HCT116 (cell line): ENCODE results near the gene ADCY1. TPM values are rescaled to one million over a fixed set of nuclear protein-coding genes. Genes with fewer than 3 reads are reported as not detected.

Experiments
- ATAC-seq: fragments of 200-7000 bp; cut with Tn5 transposase; 2 replicates; pipeline ENCODE4 v1.9.1; 2020; ENCODE audit warnings: mild to moderate bottlenecking, moderate library complexity
- BruUV-seq: library from RNA; stranded (reverse); fragments of 400-500 nt; replicated peaks from 2 replicates; lab custom pipeline; 2021; lab: Mats Ljungman, UMichigan
- CTCF ChIA-PET: fragments of 300-600 bp; sonication (Branson Sonifier 250); formaldehyde crosslinking; loops from one replicate; lab custom pipeline; 2021; ENCODE audit warnings: antibody characterized with exemption; lab: Charles Lee
- POLR2A ChIA-PET: fragments of 300-600, 350-600 bp; sonication (Branson Sonifier 250); formaldehyde crosslinking; loops from one replicate; lab custom pipeline; 2021; ENCODE audit warnings: antibody characterized with exemption; lab: Charles Lee
- RAD21 ChIA-PET, 2 experiments: fragments of 300-600 bp; sonication (Branson Sonifier 250); formaldehyde crosslinking; loops; one replicate each; lab custom pipeline; 2023; ENCODE audit warnings: low total read pairs in 2 of 2; ENCODE audit not compliant: uncharacterized antibody in 2 of 2, unreplicated experiment in 2 of 2, low non-redundant PET in 1 of 2; lab: Charles Lee
- DNase-seq: peaks from one replicate; pipeline ENCODE4 v3.0.0-alpha.2; 2010; ENCODE audit warnings: low read depth, low spot score
- H2AFZ ChIP-seq: fragments of 200-600 bp; shearing (Covaris generic), sonication (generic); 2 replicates; pipeline ENCODE4 v1.6.1; 2017; ENCODE audit warnings: low read depth, mixed run types, mixed read lengths, antibody characterized with exemption, low read length; ENCODE audit not compliant: poor library complexity, severe bottlenecking
- H3K27ac ChIP-seq: 2 replicates; pipeline ENCODE4 v1.5.1; 2012; ENCODE audit warnings: low read depth, low read length
- H3K27me3 ChIP-seq: fragments of 200-600 bp; sonication (generic); 2 replicates; pipeline ENCODE4 v1.6.1; 2016; ENCODE audit warnings: mixed run types, low read length, mixed read lengths; ENCODE audit not compliant: insufficient read depth
- H3K36me3 ChIP-seq, 2 experiments: fragments of 200-500 bp in 1 of 2; fragments of 200-600 bp in 1 of 2; sonication (Bioruptor generic) in 1 of 2; sonication (generic) in 1 of 2; 2 replicates each; pipeline versions ENCODE4 v1.5.1 to v1.6.1; 2014 to 2016; ENCODE audit warnings: low read length in 2 of 2, inconsistent platforms in 1 of 2, mixed read lengths in 1 of 2, mixed run types in 1 of 2; ENCODE audit not compliant: insufficient read depth in 2 of 2, control insufficient read depth in 1 of 2
- H3K4me1 ChIP-seq, 2 experiments: fragments of 200-600 bp in 1 of 2; sonication (generic) in 1 of 2; 2 replicates each; pipeline versions ENCODE4 v1.5.1 to v1.6.1; 2012 to 2017; ENCODE audit warnings: low read length in 2 of 2, inconsistent platforms in 1 of 2, mild to moderate bottlenecking in 1 of 2, mixed read lengths in 1 of 2, mixed run types in 1 of 2, moderate library complexity in 1 of 2; ENCODE audit not compliant: insufficient read depth in 2 of 2, control insufficient read depth in 1 of 2
- H3K4me2 ChIP-seq: fragments of 200-600 bp; sonication (generic); 2 replicates; pipeline ENCODE4 v1.6.1; 2017; ENCODE audit warnings: mixed run types, low read length, mixed read lengths
- H3K4me3 ChIP-seq, 2 experiments: fragments of 200-600 bp in 1 of 2; sonication (generic) in 1 of 2; replicated peaks in 1 of 2; 2 replicates each; pipeline ENCODE4 v1.5.1; 2011 to 2016; ENCODE audit warnings: low read length in 2 of 2, control low read depth in 1 of 2, low read depth in 1 of 2, mild to moderate bottlenecking in 1 of 2, mixed read lengths in 1 of 2, mixed run types in 1 of 2
- H3K79me2 ChIP-seq: fragments of 200-600 bp; sonication (generic); 2 replicates; pipeline ENCODE4 v1.6.1; 2017; ENCODE audit warnings: mild to moderate bottlenecking, mixed run types, low read length, moderate library complexity, mixed read lengths; ENCODE audit not compliant: insufficient read depth
- H3K9ac ChIP-seq: fragments of 200-600 bp; sonication (generic); 2 replicates; pipeline ENCODE4 v1.6.1; 2016; ENCODE audit warnings: low read length, mixed read lengths
- H3K9me2 ChIP-seq: fragments of 200-600 bp; sonication (generic), shearing (Covaris generic); 2 replicates; pipeline ENCODE4 v1.6.1; 2017; ENCODE audit warnings: mixed run types, mild to moderate bottlenecking, moderate library complexity; ENCODE audit not compliant: insufficient read depth
- H3K9me3 ChIP-seq, 2 experiments: fragments of 200-500 bp in 1 of 2; fragments of 200-600 bp in 1 of 2; sonication (Bioruptor generic) in 1 of 2; sonication (generic) in 1 of 2; 2 replicates each; pipeline ENCODE4 v1.6.1; 2014 to 2017; ENCODE audit warnings: low read length in 2 of 2, mixed read lengths in 2 of 2, inconsistent platforms in 1 of 2, low read depth in 1 of 2, mild to moderate bottlenecking in 1 of 2, mixed run types in 1 of 2, moderate library complexity in 1 of 2; ENCODE audit not compliant: control insufficient read depth in 1 of 2, insufficient read depth in 1 of 2
- H4K20me1 ChIP-seq: fragments of 200-600 bp; sonication (generic), shearing (Covaris generic); 2 replicates; pipeline ENCODE4 v1.6.1; 2017; ENCODE audit warnings: mixed run types, mild to moderate bottlenecking, moderate library complexity; ENCODE audit not compliant: insufficient read depth
- CBX3 ChIP-seq: IDR thresholded peaks from 2 replicates; pipeline ENCODE4 v1.6.1; 2012; ENCODE audit warnings: low read depth
- CEBPB ChIP-seq: IDR thresholded peaks from 2 replicates; pipeline ENCODE4 v1.6.1; 2012; ENCODE audit warnings: low read depth
- CTCF ChIP-seq, 3 experiments: fragments of 200-600 bp in 1 of 3; sonication (generic) in 1 of 3; IDR thresholded peaks in 2 of 3; conservative IDR thresholded peaks in 1 of 3; 2 replicates each; pipeline ENCODE4 v1.5.1; 2012 to 2017; ENCODE audit warnings: low read depth in 2 of 3, low read length in 2 of 3, antibody characterized with exemption in 1 of 3, borderline replicate concordance in 1 of 3, control low read depth in 1 of 3, mild to moderate bottlenecking in 1 of 3, mixed read lengths in 1 of 3, mixed run types in 1 of 3, moderate library complexity in 1 of 3; ENCODE audit not compliant: insufficient read depth in 1 of 3
- EGR1 ChIP-seq: IDR thresholded peaks from 2 replicates; pipeline ENCODE4 v1.6.1; 2012; ENCODE audit warnings: low read depth
- EZH2phosphoT487 ChIP-seq: fragments of 200-600 bp; IDR thresholded peaks from 2 replicates; pipeline ENCODE4 v1.6.1; 2018; ENCODE audit warnings: antibody characterized with exemption, borderline replicate concordance
- JUND ChIP-seq: IDR thresholded peaks from 2 replicates; pipeline ENCODE4 v1.6.1; 2012
- POLR2A ChIP-seq: IDR thresholded peaks from 2 replicates; pipeline ENCODE4 v1.7.0; 2011; ENCODE audit warnings: borderline replicate concordance; ENCODE audit not compliant: insufficient read depth, insufficient read length; ENCODE audit errors: extremely low read depth
- POLR2AphosphoS5 ChIP-seq: IDR thresholded peaks from 2 replicates; pipeline ENCODE4 v1.6.1; 2011; ENCODE audit warnings: mild to moderate bottlenecking, low read depth, low read length, moderate library complexity
- TCF7L2 ChIP-seq: IDR thresholded peaks from 2 replicates; pipeline ENCODE4 v1.7.0; 2011; ENCODE audit warnings: borderline replicate concordance, inconsistent platforms; ENCODE audit not compliant: insufficient read depth, insufficient read length; ENCODE audit errors: extremely low read depth
- YY1 ChIP-seq: IDR thresholded peaks from 2 replicates; pipeline ENCODE4 v1.6.1; 2011; ENCODE audit warnings: low read length, low read depth, moderate library complexity, mild to moderate bottlenecking; ENCODE audit not compliant: insufficient replicate concordance; ENCODE audit errors: extremely low read depth
- intact Hi-C: fragments of 100-400 bp; cut with micrococcal nuclease; formaldehyde crosslinking; loops from 2 replicates; pipeline ENCODE4 v1.10.0; 2022
- total RNA-seq: library from RNA; stranded (reverse); gene quantifications from one replicate; pipeline ENCODE4 v1.2.1, GENCODE V29; 2021; ENCODE audit not compliant: unreplicated experiment
- TF ChIP-seq, protein P1 (sequence below): IDR thresholded peaks from 2 replicates; pipeline ENCODE4 v1.6.1; 2012
- TF ChIP-seq, protein P2 (sequence below): IDR thresholded peaks from 2 replicates; pipeline ENCODE4 v1.6.1; 2011; ENCODE audit warnings: mild to moderate bottlenecking, low read length, moderate library complexity; ENCODE audit not compliant: insufficient replicate concordance; ENCODE audit errors: extremely low read depth
- TF ChIP-seq, protein P3 (sequence below): IDR thresholded peaks from 2 replicates; pipeline ENCODE4 v1.6.1; 2012; ENCODE audit warnings: low read depth

Gene ADCY1
- total RNA-seq, 1 experiment from 2014 or later = 0.05 TPM

DNA sequence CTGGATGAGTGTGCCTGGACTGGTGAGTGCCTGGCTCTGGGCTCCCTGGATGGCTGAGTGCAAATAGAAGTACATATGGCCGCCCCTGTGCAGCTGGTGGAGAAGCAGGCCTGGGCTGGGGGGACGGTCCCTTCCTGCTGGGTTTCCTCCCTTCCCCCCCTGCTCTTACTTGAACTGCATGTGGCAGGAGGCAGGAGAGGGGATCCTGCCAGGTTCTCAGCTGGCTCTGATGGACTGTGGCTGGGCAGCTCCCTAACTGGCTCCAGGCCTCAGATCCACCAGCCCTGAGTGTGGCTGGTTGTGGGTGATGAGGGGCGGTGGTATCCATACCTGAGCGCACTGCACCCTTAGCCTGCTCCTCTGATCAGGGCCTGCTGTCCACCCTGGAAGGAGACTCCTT, 26.9 kb downstream of the ADCY1 start:
- ChIA-PET CTCF (no interaction called here), RAD21 (no interaction called here), POLR2A (no interaction called here)
- no TSS peak for BruUV-seq
- peaks cover 8% of the 10 kb centered on the region; the same call in 1 of the 2 replicates for H3K27me3 ChIP-seq
- H3K79me2 ChIP-seq = no peaks in the 10 kb centered on the region
- DNase-seq (no peak), ATAC-seq (no peak)
- no peaks in the 10 kb centered on the region for H3K9me3 ChIP-seq
- no peaks in the 10 kb centered on the region for H3K4me1 ChIP-seq
- H3K36me3 ChIP-seq = no peaks in the 10 kb centered on the region
- no peak overlapping the region for H3K9ac ChIP-seq
- no peak overlapping the region for H3K4me3 ChIP-seq
- no peaks in the 10 kb centered on the region for H4K20me1 ChIP-seq
- intact Hi-C loops = no loop called here
- no peak overlapping the region for H3K27ac ChIP-seq
- no peak overlapping the region for H2AFZ ChIP-seq
- TF ChIP-seq EZH2phosphoT487 (no peak), YY1 (no peak), CTCF (IDR thresholded peaks at IDR 0.05 in 2 of 3, conservative IDR thresholded peaks at IDR 0.05 in 1 of 3; ENCODE audit: borderline replicate concordance in 1 of 3, insufficient read depth in 1 of 3, low read depth in 2 of 3, low read length in 2 of 3) (no peak), JUND (no peak), EGR1 (no peak), CEBPB (no peak), POLR2A (no peak), TCF7L2 (no peak), POLR2AphosphoS5 (no peak), CBX3 (no peak)
- TF ChIP-seq, protein P1, sequence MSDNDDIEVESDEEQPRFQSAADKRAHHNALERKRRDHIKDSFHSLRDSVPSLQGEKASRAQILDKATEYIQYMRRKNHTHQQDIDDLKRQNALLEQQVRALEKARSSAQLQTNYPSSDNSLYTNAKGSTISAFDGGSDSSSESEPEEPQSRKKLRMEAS = no peak
- TF ChIP-seq, protein P2, sequence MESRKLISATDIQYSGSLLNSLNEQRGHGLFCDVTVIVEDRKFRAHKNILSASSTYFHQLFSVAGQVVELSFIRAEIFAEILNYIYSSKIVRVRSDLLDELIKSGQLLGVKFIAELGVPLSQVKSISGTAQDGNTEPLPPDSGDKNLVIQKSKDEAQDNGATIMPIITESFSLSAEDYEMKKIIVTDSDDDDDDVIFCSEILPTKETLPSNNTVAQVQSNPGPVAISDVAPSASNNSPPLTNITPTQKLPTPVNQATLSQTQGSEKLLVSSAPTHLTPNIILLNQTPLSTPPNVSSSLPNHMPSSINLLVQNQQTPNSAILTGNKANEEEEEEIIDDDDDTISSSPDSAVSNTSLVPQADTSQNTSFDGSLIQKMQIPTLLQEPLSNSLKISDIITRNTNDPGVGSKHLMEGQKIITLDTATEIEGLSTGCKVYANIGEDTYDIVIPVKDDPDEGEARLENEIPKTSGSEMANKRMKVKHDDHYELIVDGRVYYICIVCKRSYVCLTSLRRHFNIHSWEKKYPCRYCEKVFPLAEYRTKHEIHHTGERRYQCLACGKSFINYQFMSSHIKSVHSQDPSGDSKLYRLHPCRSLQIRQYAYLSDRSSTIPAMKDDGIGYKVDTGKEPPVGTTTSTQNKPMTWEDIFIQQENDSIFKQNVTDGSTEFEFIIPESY = no peak
- TF ChIP-seq, protein P3, sequence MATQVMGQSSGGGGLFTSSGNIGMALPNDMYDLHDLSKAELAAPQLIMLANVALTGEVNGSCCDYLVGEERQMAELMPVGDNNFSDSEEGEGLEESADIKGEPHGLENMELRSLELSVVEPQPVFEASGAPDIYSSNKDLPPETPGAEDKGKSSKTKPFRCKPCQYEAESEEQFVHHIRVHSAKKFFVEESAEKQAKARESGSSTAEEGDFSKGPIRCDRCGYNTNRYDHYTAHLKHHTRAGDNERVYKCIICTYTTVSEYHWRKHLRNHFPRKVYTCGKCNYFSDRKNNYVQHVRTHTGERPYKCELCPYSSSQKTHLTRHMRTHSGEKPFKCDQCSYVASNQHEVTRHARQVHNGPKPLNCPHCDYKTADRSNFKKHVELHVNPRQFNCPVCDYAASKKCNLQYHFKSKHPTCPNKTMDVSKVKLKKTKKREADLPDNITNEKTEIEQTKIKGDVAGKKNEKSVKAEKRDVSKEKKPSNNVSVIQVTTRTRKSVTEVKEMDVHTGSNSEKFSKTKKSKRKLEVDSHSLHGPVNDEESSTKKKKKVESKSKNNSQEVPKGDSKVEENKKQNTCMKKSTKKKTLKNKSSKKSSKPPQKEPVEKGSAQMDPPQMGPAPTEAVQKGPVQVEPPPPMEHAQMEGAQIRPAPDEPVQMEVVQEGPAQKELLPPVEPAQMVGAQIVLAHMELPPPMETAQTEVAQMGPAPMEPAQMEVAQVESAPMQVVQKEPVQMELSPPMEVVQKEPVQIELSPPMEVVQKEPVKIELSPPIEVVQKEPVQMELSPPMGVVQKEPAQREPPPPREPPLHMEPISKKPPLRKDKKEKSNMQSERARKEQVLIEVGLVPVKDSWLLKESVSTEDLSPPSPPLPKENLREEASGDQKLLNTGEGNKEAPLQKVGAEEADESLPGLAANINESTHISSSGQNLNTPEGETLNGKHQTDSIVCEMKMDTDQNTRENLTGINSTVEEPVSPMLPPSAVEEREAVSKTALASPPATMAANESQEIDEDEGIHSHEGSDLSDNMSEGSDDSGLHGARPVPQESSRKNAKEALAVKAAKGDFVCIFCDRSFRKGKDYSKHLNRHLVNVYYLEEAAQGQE = no peak
- no peak overlapping the region for H3K4me2 ChIP-seq
- no peaks in the 10 kb centered on the region for H3K9me2 ChIP-seq
